ENCODE results near the gene TMC7.

- TF ChIP-seq POLR2A (IDR thresholded peaks at IDR 0.05): no peak
- TF ChIP-seq EP300 (IDR thresholded peaks at IDR 0.05): no peak
These were observed 91.8 kb downstream of the TMC7 start for GRCh38 chr16:19075511-19075910.

Measured in ovary (tissue), 1 donor.